GM12878 (cell line): ENCODE measurements around the gene NINJ1. TPM values are rescaled to one million over a fixed set of nuclear protein-coding genes. Genes with fewer than 3 reads are reported as not detected.
A peak's percentile ranks its signal among the peaks of the same experiment; 100 is the strongest.

Experiments used
- ATAC-seq: fragments of 200-7000 bp; cut with Tn5 transposase; 3 replicates; pipeline ENCODE4 v1.9.1; 2020; ENCODE audit warnings: mild to moderate bottlenecking, moderate library complexity
- BruUV-seq: library from RNA; stranded (reverse); fragments of 400-500 nt; replicated peaks from 2 replicates; lab custom pipeline; 2021; lab: Mats Ljungman, UMichigan
- CTCF ChIA-PET: fragments of 300-600 bp; sonication (Branson Sonifier 250); formaldehyde crosslinking; extraction: SDS; loops from one replicate; lab custom pipeline; 2021; ENCODE audit warnings: inconsistent platforms; lab: Yijun Ruan, JAX
- POLR2A ChIA-PET: fragments of 350-600 bp; formaldehyde crosslinking; extraction: SDS; loops from one replicate; lab custom pipeline; 2021; ENCODE audit warnings: inconsistent platforms; lab: Charles Lee
- RAD21 ChIA-PET: fragments of 300-600 bp; sonication (Branson Sonifier 250); formaldehyde crosslinking; loops from one replicate; lab custom pipeline; 2023; ENCODE audit warnings: antibody characterized with exemption; ENCODE audit not compliant: unreplicated experiment; lab: Charles Lee
- SMC1A ChIA-PET: fragments of 300-600 bp; sonication (Branson Sonifier 250); formaldehyde crosslinking; loops from one replicate; lab custom pipeline; 2023; ENCODE audit not compliant: unreplicated experiment, uncharacterized antibody; lab: Charles Lee
- DNase-seq: peaks from one replicate; pipeline ENCODE4 v3.0.0-alpha.2; 2011; ENCODE audit warnings: low read depth, low spot score
- FAIRE-seq: peaks from 3 replicates; lab custom pipeline; 2011; peaks lifted over from hg19 to GRCh38; lab: Jason Lieb, UNC
- H2AFZ ChIP-seq: 2 replicates; pipeline ENCODE4 v1.6.0; 2011; ENCODE audit warnings: low read depth, low read length, control low read depth; ENCODE audit not compliant: control insufficient read depth
- H3K27ac ChIP-seq: 2 replicates; pipeline ENCODE4 v1.5.1; 2011; ENCODE audit warnings: control low read depth; ENCODE audit not compliant: control insufficient read depth, insufficient read depth
- H3K27me3 ChIP-seq, 2 experiments: replicated peaks in 1 of 2; 2 replicates each; pipeline versions ENCODE4 v1.6.0 to v1.6.1; 2011; ENCODE audit warnings: low read length in 1 of 2; ENCODE audit not compliant: control insufficient read depth in 2 of 2, insufficient read depth in 2 of 2
- H3K36me3 ChIP-seq, 2 experiments: 2 replicates each; pipeline ENCODE4 v1.5.1; 2011; ENCODE audit warnings: low read length in 1 of 2; ENCODE audit not compliant: control insufficient read depth in 2 of 2, insufficient read depth in 2 of 2
- H3K4me1 ChIP-seq: 2 replicates; pipeline ENCODE4 v1.6.1; 2011; ENCODE audit warnings: mild to moderate bottlenecking, low read length, moderate library complexity, mixed read lengths; ENCODE audit not compliant: control insufficient read depth, insufficient read depth
- H3K4me2 ChIP-seq: 2 replicates; pipeline ENCODE4 v1.6.0; 2011; ENCODE audit warnings: control low read depth; ENCODE audit not compliant: control insufficient read depth, insufficient read depth
- H3K4me3 ChIP-seq: fragments of 200-600 bp; sonication (generic); 2 replicates; pipeline ENCODE4 v1.5.1; 2016
- H3K79me2 ChIP-seq: 2 replicates; pipeline ENCODE4 v1.6.0; 2011; ENCODE audit warnings: low read length; ENCODE audit not compliant: control insufficient read depth, insufficient read depth
- H3K9ac ChIP-seq: 2 replicates; pipeline ENCODE4 v1.8.0; 2011; ENCODE audit warnings: low read length, control low read depth, mixed read lengths; ENCODE audit not compliant: control insufficient read depth, insufficient read depth
- H3K9me3 ChIP-seq: replicated peaks from 3 replicates; pipeline ENCODE4 v1.5.1; 2011; ENCODE audit warnings: mild to moderate bottlenecking, low read length; ENCODE audit not compliant: control insufficient read depth, insufficient read depth
- H4K20me1 ChIP-seq: 2 replicates; pipeline ENCODE4 v1.6.0; 2011; ENCODE audit not compliant: control insufficient read depth, insufficient read depth
- CHD1 ChIP-seq: IDR thresholded peaks from 2 replicates; pipeline ENCODE4 v1.6.1; 2012; ENCODE audit warnings: low read depth, low read length, improper control_type of control experiment
- ESRRA ChIP-seq: IDR thresholded peaks from 2 replicates; pipeline ENCODE4 v1.6.1; 2012; ENCODE audit warnings: mild to moderate bottlenecking, low read length, improper control_type of control experiment
- GATAD2B ChIP-seq: fragments of 450-650 bp; conservative IDR thresholded peaks from 2 replicates; pipeline ENCODE4 v1.6.1; 2017; ENCODE audit warnings: low read depth, mild to moderate bottlenecking, moderate library complexity
- MXI1 ChIP-seq: fragments of 150-350 bp; IDR thresholded peaks from 2 replicates; pipeline ENCODE4 v1.6.1; 2011; ENCODE audit warnings: low read depth, mild to moderate bottlenecking, inconsistent platforms, low read length, improper control_type of control experiment
- MYB ChIP-seq: fragments of 150-350 bp; IDR thresholded peaks from 2 replicates; pipeline ENCODE4 v1.6.1; 2014; ENCODE audit warnings: mild to moderate bottlenecking, low read depth, low read length, borderline replicate concordance
- PAX8 ChIP-seq: fragments of 450-650 bp; IDR thresholded peaks from 2 replicates; pipeline ENCODE4 v1.6.1; 2017; ENCODE audit warnings: mild to moderate bottlenecking, moderate library complexity
- SMAD1 ChIP-seq: fragments of 450-650 bp; IDR thresholded peaks from 2 replicates; pipeline ENCODE4 v1.6.1; 2018; ENCODE audit warnings: mild to moderate bottlenecking, low read depth; ENCODE audit not compliant: partially characterized antibody
- SREBF2 ChIP-seq: IDR thresholded peaks from 2 replicates; pipeline ENCODE4 v1.6.1; 2012; ENCODE audit warnings: mild to moderate bottlenecking, low read length
- SUPT20H ChIP-seq: IDR thresholded peaks from 2 replicates; pipeline ENCODE4 v1.6.1; 2011; ENCODE audit warnings: low read depth, mild to moderate bottlenecking, low read length, moderate library complexity, borderline replicate concordance; ENCODE audit not compliant: control insufficient read depth
- SUZ12 ChIP-seq: fragments of 200-600 bp; sonication (generic); IDR thresholded peaks from one replicate; pipeline ENCODE4 v1.6.1; 2018; ENCODE audit warnings: antibody characterized with exemption, mild to moderate bottlenecking; ENCODE audit not compliant: unreplicated experiment
- ZBED1 ChIP-seq: IDR thresholded peaks from 2 replicates; pipeline ENCODE4 v1.6.1; 2016; ENCODE audit warnings: borderline replicate concordance
- ZNF622 ChIP-seq: fragments of 450-650 bp; IDR thresholded peaks from 2 replicates; pipeline ENCODE4 v1.6.1; 2017; ENCODE audit warnings: mild to moderate bottlenecking, inconsistent platforms
- WGBS: methylation state at CpG from one replicate; pipeline ENCODE4 v1.1.6; 2016; ENCODE audit warnings: low lambda C conversion rate; ENCODE audit not compliant: insufficient replicate concordance, insufficient coverage; ENCODE audit errors: missing lambda C conversion rate; 5-methylcytosine and 5-hydroxymethylcytosine counted together
- in situ Hi-C: fragments of 300-500 bp; cut with MboI; formaldehyde crosslinking; loops from 9 replicates; pipeline ENCODE4 v1.14.3; 2018; ENCODE audit warnings: mixed read lengths
- intact Hi-C: fragments of 100-400 bp; cut with micrococcal nuclease; formaldehyde crosslinking; loops from one replicate; pipeline ENCODE4 v1.14.2; 2022; ENCODE audit not compliant: unreplicated experiment
- polyA plus RNA-seq, 11 experiments: library from polyadenylated mRNA; depleted of rRNA in 4 of 11; unstranded in 6 of 11; stranded (reverse) in 5 of 11; fragments of >200 nt; fragmentation: Nextera tagmentation in 4 of 11; fragmentation: Illumina TruSeq in 1 of 11; extraction: Ambion mirVana in 4 of 11; extraction: Trizol in 1 of 11; gene quantifications; 1 replicate in 1 of 11; 2 replicates in 10 of 11; pipeline versions ENCODE4 v1.2.1 to v1.2.3, GENCODE V29; 2011 to 2016; ENCODE audit warnings: inconsistent platforms in 2 of 11, missing spikeins in 2 of 11, low read depth in 1 of 11
- total RNA-seq, 4 experiments: library from RNA; depleted of rRNA in 3 of 4; stranded (reverse); fragments of >200 nt in 3 of 4; fragmentation: Illumina TruSeq in 1 of 4; extraction: Trizol in 1 of 4; gene quantifications; 2 replicates each; pipeline versions ENCODE4 v1.2.1 to v1.2.3, GENCODE V29; 2013 to 2021
- TF ChIP-seq, protein P1 (sequence below): IDR thresholded peaks from 2 replicates; pipeline ENCODE4 v1.6.1; 2012; ENCODE audit warnings: low read depth, low read length, improper control_type of control experiment

NINJ1 gene
- total and polyA plus RNA-seq, 10 of the 15 experiments (the other 5 are each of a cell fraction or from before 2014, with no cell fraction given): 0.64 to 33.5 (median 17.1) TPM

- Histone ChIP-seq H3K4me3 (no peak overlapping the region), H3K9me3 (no peaks in the 10 kb centered on the region), H3K27ac (no peak overlapping the region), H3K4me2 (no peak overlapping the region), H2AFZ (no peak overlapping the region), H3K9ac (no peak overlapping the region), H3K27me3 (no peaks in the 10 kb centered on the region), H4K20me1 (no peaks in the 10 kb centered on the region), H3K4me1 (peaks cover 24% of the 10 kb centered on the region), H3K36me3 (peaks cover 0 to 4% of the 10 kb centered on the region in 2 experiments; a peak in 2 of 4 replicates), H3K79me2 (peaks cover 12% of the 10 kb centered on the region)
- no TSS peak for BruUV-seq
- WGBS: 64% methylated on average over 14 of the region's 14 CpGs
- ChIA-PET CTCF (interaction anchor here (1.2 to 2.3 kb wide), 2 partner anchors 19 kb away, joined by 6 to 16 read pairs; no protein-coding TSS in a partner anchor), POLR2A (interaction anchor here (1.5 kb wide), 1 partner anchor 32 kb away, joined by 4 read pairs; the partner anchor contains the start of gene CARD19), RAD21 (interaction anchor here (5.4 kb wide), 1 partner anchor 20 kb away, joined by 21 read pairs; no protein-coding TSS in a partner anchor), SMC1A (interaction anchor here (1.4 to 1.5 kb wide), 2 partner anchors 19 to 69 kb away, joined by 3 to 4 read pairs; no protein-coding TSS in a partner anchor)
- DNase-seq (no peak), ATAC-seq (peak; percentile 12), FAIRE-seq (no peak)
- intact Hi-C loops (no loop called here), in situ Hi-C loops (no loop called here)
- TF ChIP-seq GATAD2B (0 out of 2 replicates have a peak, but pooled peaks have one; percentile 21), MYB (no peak)
These were observed 5.9 kb downstream of the NINJ1 start for GRCh38 chr9:93128011-93128714.

DNA sequence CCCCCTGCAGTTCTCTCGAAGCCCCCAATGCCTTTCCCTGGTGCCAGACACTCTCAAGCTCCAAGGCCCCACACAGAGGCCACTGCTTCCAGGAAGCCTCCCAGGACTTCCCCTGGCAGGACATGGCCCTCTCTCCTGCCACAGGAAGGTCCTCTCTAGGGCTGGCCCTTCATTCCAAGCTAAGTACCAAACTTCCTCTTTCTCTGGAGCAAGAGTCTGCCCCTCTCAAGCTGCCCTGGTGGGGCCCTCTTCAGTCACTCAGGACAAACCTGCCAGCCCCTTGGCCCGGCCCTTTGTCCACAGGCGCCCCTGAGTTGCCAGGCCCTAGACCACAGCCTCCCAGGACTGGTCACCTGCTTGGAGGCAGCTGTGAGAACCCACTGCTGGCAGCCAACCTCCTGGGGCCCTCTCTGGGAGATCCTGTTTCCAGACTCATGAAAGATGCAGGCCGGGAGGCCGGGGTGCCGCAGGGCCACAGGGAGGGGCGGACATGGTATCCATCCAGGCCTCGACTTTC, 6.6 kb downstream of the NINJ1 start:
- 44% methylated on average over 8 of the region's 8 CpGs for WGBS
- no peak overlapping the region for H3K9ac ChIP-seq
- no peaks in the 10 kb centered on the region for H4K20me1 ChIP-seq
- DNase-seq: no peak
- ATAC-seq: peak; percentile 12
- no peak for FAIRE-seq
- ChIA-PET CTCF (interaction anchor here (1.2 kb wide), 1 partner anchor 18 kb away, joined by 6 read pairs; no protein-coding TSS in a partner anchor), POLR2A (interaction anchor here (0.5 to 1.5 kb wide), 2 partner anchors 32 to 80 kb away, joined by 4 to 5 read pairs; partner anchors contain the start of gene CARD19), SMC1A (interaction anchor here (1.5 kb wide), 1 partner anchor 19 kb away, joined by 4 read pairs; no protein-coding TSS in a partner anchor), RAD21 (interaction anchor here (5.4 kb wide), 1 partner anchor 19 kb away, joined by 21 read pairs; no protein-coding TSS in a partner anchor)
- peaks cover 19% of the 10 kb centered on the region for H3K4me1 ChIP-seq
- H3K4me2 ChIP-seq: no peak overlapping the region
- intact Hi-C loops (no loop called here), in situ Hi-C loops (no loop called here)
- H3K9me3 ChIP-seq: no peaks in the 10 kb centered on the region
- H3K4me3 ChIP-seq: no peak overlapping the region
- no peak overlapping the region for H3K27ac ChIP-seq
- TF ChIP-seq SREBF2: no peak
- no peak for TF ChIP-seq CHD1
- TF ChIP-seq ESRRA: no peak
- TF ChIP-seq MXI1: no peak
- TF ChIP-seq, protein P1, sequence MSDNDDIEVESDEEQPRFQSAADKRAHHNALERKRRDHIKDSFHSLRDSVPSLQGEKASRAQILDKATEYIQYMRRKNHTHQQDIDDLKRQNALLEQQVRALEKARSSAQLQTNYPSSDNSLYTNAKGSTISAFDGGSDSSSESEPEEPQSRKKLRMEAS: no peak
- TF ChIP-seq SMAD1: no peak
- TF ChIP-seq SUZ12: no peak
- no peak for TF ChIP-seq PAX8
- TF ChIP-seq SUPT20H: no peak
- no peak for TF ChIP-seq ZBED1
- TF ChIP-seq ZNF622: no peak
- peaks cover 0 to 4% of the 10 kb centered on the region in 2 experiments; a peak in 2 of 4 replicates for H3K36me3 ChIP-seq
- H2AFZ ChIP-seq: no peak overlapping the region
- H3K27me3 ChIP-seq: no peaks in the 10 kb centered on the region
- no TSS peak for BruUV-seq
- peaks cover 5% of the 10 kb centered on the region for H3K79me2 ChIP-seq
